AG04450 (cell line): Measurements from ENCODE around the gene CTRB1. TPM values are rescaled to one million over a fixed set of nuclear protein-coding genes. Genes with fewer than 3 reads are reported as not detected.

Experiments
- CTCF ChIA-PET: fragments of 300-600, 350-600 bp; formaldehyde crosslinking; extraction: SDS; loops from one replicate; lab custom pipeline; 2022; ENCODE audit warnings: antibody characterized with exemption, inconsistent platforms; lab: Charles Lee
- POLR2A ChIA-PET: fragments of 350-600 bp; formaldehyde crosslinking; extraction: SDS; loops from one replicate; lab custom pipeline; 2021; ENCODE audit warnings: antibody characterized with exemption, inconsistent platforms; lab: Yijun Ruan, JAX
- DNase-seq: peaks from one replicate; pipeline ENCODE4 v3.0.0-alpha.2; 2011; ENCODE audit warnings: low read depth, low spot score
- H3K27ac ChIP-seq: one replicate; pipeline ENCODE4 v1.5.1; 2012; ENCODE audit warnings: low read depth, low read length, control low read depth
- H3K27me3 ChIP-seq: one replicate; pipeline ENCODE4 v1.6.0; 2012; ENCODE audit warnings: low read length; ENCODE audit not compliant: control insufficient read depth, insufficient read depth
- H3K4me3 ChIP-seq: 2 replicates; pipeline ENCODE4 v1.5.1; 2011; ENCODE audit warnings: mild to moderate bottlenecking, low read depth, low read length, control low read depth
- H3K9me3 ChIP-seq: 2 replicates; pipeline ENCODE4 v1.5.1; 2012; ENCODE audit warnings: low read length; ENCODE audit not compliant: control insufficient read depth, insufficient read depth
- polyA plus RNA-seq: library from polyadenylated mRNA; depleted of rRNA; stranded (reverse); fragments of >200 nt; gene quantifications from 2 replicates; pipeline ENCODE4 v1.2.3, GENCODE V29; 2011
- TF ChIP-seq, protein P1 (sequence below): IDR thresholded peaks from 2 replicates; pipeline ENCODE4 v1.5.1; 2011; ENCODE audit warnings: low read depth, low read length, control low read depth, inconsistent platforms

Gene CTRB1
- polyA plus RNA-seq, 1 experiment = not detected

DNA sequence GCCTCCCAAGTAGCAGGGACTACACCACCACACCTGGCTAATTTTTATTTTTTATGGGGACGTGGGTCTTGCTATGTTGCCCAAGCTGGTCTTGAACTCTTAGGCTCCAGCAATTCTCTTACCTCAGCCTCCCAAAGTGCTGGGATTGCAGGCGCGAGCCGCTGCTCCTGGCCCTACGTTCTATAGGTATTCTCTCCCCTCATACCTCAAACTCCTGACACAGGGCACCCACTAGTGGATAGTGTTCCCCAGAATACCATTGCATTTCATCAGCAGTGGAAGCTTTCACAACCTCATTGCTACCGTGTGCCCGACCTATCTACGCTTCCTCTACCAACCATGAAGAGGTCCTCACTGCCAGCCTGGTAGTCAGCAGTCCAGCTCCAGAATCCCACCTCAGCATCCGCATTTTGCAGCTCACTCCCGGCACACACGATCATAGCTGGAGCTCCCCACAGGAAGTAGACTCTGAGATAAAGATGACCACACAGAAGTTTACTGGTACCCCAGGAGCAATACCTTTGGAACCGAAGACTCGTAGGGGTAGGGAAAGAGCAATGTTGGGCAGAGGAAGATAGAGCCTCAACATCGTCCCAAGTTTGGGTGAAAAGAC is 21.2 kb upstream of the CTRB1 start:
- Histone ChIP-seq H3K4me3 (no peak overlapping the region), H3K9me3 (peaks cover 7% of the 10 kb centered on the region), H3K27ac (no peak overlapping the region), H3K27me3 (peaks cover 8% of the 10 kb centered on the region)
- ChIA-PET CTCF (interaction anchor here (1.4 to 5.7 kb wide), 10 partner anchors 23 to 566 kb away, joined by 4 to 139 read pairs (median 11); partner anchors contain the start of genes TMEM170A and ZNRF1), POLR2A (interaction anchor here (0.6 to 0.8 kb wide), 2 partner anchors 210 to 394 kb away, joined by 3 read pairs; no protein-coding TSS in a partner anchor)
- TF ChIP-seq, protein P1, sequence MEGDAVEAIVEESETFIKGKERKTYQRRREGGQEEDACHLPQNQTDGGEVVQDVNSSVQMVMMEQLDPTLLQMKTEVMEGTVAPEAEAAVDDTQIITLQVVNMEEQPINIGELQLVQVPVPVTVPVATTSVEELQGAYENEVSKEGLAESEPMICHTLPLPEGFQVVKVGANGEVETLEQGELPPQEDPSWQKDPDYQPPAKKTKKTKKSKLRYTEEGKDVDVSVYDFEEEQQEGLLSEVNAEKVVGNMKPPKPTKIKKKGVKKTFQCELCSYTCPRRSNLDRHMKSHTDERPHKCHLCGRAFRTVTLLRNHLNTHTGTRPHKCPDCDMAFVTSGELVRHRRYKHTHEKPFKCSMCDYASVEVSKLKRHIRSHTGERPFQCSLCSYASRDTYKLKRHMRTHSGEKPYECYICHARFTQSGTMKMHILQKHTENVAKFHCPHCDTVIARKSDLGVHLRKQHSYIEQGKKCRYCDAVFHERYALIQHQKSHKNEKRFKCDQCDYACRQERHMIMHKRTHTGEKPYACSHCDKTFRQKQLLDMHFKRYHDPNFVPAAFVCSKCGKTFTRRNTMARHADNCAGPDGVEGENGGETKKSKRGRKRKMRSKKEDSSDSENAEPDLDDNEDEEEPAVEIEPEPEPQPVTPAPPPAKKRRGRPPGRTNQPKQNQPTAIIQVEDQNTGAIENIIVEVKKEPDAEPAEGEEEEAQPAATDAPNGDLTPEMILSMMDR = no peak
- DNase-seq = no peak

DNA sequence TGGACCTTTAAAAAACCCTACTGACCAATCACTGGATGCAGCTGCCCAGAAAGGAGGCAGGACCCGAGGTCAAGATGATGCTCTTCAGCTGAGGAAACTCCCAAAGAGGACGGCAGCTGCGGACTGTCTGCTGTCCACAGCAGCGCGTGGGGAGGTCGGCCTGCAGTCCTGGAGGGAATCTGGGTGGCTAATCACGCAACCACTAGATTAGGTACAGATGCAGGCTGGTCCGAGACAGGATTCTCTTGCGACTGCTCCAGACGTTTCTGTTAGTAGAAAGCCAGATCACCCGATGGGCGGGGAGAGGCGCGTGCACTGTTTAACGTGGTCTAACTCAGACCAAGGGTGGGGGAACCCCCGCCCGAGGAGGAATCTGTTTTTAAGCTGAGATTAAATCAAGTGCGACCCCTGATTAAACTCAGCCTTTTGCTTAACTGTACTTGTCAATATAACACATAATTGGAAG is 20.6 kb upstream of the CTRB1 start:
- TF ChIP-seq, protein P1 = no peak
- ChIA-PET POLR2A (interaction anchor here (0.6 to 0.8 kb wide), 2 partner anchors 210 to 393 kb away, joined by 3 read pairs; no protein-coding TSS in a partner anchor), CTCF (interaction anchor here (0.9 to 5.7 kb wide), 21 partner anchors 22 to 566 kb away, joined by 3 to 139 read pairs (median 6); partner anchors contain the start of genes TMEM170A and ZNRF1)
- DNase-seq = peak; percentile 61
- peak overlapping the region; percentile 21 for H3K27ac ChIP-seq
- peaks cover 8% of the 10 kb centered on the region for H3K27me3 ChIP-seq
- peak overlapping the region; percentile 22 for H3K4me3 ChIP-seq
- peaks cover 7% of the 10 kb centered on the region for H3K9me3 ChIP-seq

- ChIA-PET CTCF (interaction anchor here (0.5 to 5.7 kb wide), 6 partner anchors 12 to 270 kb away, joined by 3 to 139 read pairs (median 4); no protein-coding TSS in a partner anchor), POLR2A (interaction anchor here (0.7 kb wide), 1 partner anchor 263 kb away, joined by 8 read pairs; no protein-coding TSS in a partner anchor)
- Histone ChIP-seq H3K9me3 (no peaks in the 10 kb centered on the region), H3K27me3 (no peaks in the 10 kb centered on the region), H3K4me3 (no peak overlapping the region), H3K27ac (no peak overlapping the region)
- no peak for DNase-seq
- TF ChIP-seq, protein P1 = no peak
Observed at GRCh38 chr16:75202069-75202590, 16.7 kb upstream of the CTRB1 start.

DNA sequence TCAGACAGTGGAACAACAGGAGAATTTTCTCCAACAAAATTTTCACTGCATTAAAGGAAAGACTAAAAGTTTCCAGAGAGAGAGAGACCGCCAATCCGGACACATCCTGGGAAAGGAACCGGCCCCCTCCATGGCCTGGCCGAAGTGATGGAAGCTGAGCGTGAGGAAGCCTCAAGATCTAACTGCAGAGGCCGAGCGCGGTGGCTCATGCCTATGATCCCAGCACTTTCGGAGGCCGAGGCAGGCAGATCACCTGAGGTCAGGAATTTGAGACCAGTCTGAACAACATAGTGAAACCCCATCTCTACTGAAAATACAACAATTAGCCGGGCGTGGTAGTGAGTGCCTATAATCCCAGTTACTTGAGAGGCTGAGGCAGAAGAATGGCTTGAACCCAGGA is 15.7 kb upstream of the CTRB1 start:
- TF ChIP-seq, protein P1 = no peak
- Histone ChIP-seq H3K27ac (no peak overlapping the region), H3K27me3 (no peaks in the 10 kb centered on the region), H3K9me3 (no peaks in the 10 kb centered on the region), H3K4me3 (no peak overlapping the region)
- ChIA-PET POLR2A (interaction anchor here (0.6 kb wide), 1 partner anchor 187 kb away, joined by 3 read pairs; no protein-coding TSS in a partner anchor), CTCF (interaction anchor here (2.3 kb wide), 1 partner anchor 262 kb away, joined by 15 read pairs; no protein-coding TSS in a partner anchor)
- no peak for DNase-seq
